HL-60 (cell line): Measurements from ENCODE around the gene HACD4.

Source experiments
- POLR2AphosphoS5 ChIP-seq: IDR thresholded peaks from 2 replicates; pipeline ENCODE4 v1.6.1; 2012; ENCODE audit warnings: low read depth
- TF ChIP-seq, protein P1 (sequence below): IDR thresholded peaks from one replicate; pipeline ENCODE4 v1.5.1; 2011; ENCODE audit warnings: low read length, control low read depth, inconsistent platforms; ENCODE audit not compliant: insufficient read depth

DNA sequence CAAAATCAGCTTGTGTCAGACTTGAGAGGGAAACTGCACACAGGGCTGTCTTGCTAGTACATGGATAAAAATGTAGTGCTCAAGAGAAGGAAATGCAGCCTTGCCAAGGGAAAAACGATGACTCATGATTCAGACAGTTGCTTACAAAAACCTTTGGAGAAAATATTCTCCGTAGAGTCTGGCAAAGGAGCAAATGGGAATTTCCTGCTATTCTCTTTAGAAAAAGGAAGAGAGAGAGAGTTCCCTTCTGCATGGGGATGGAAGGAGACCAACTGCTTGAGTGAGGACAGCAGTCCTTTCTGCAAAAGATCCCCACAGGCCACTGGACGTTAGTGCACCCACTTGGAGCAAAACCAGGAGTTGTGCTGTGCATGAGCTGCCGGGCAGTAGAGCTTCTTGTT is 38.7 kb upstream of the HACD4 start:
- TF ChIP-seq, protein P1, sequence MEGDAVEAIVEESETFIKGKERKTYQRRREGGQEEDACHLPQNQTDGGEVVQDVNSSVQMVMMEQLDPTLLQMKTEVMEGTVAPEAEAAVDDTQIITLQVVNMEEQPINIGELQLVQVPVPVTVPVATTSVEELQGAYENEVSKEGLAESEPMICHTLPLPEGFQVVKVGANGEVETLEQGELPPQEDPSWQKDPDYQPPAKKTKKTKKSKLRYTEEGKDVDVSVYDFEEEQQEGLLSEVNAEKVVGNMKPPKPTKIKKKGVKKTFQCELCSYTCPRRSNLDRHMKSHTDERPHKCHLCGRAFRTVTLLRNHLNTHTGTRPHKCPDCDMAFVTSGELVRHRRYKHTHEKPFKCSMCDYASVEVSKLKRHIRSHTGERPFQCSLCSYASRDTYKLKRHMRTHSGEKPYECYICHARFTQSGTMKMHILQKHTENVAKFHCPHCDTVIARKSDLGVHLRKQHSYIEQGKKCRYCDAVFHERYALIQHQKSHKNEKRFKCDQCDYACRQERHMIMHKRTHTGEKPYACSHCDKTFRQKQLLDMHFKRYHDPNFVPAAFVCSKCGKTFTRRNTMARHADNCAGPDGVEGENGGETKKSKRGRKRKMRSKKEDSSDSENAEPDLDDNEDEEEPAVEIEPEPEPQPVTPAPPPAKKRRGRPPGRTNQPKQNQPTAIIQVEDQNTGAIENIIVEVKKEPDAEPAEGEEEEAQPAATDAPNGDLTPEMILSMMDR: no peak
- TF ChIP-seq POLR2AphosphoS5: no peak
